Panc1 (cell line): ENCODE data around the gene SLC12A8. TPM values are rescaled to one million over a fixed set of nuclear protein-coding genes. Genes with fewer than 3 reads are reported as not detected.

ENCODE experiments used
- ATAC-seq: fragments of 200-7000 bp; cut with Tn5 transposase; 2 replicates; pipeline ENCODE4 v1.9.1; 2020; ENCODE audit warnings: mild to moderate bottlenecking, moderate library complexity
- BruUV-seq: library from RNA; stranded (reverse); fragments of 400-500 nt; replicated peaks from 2 replicates; lab custom pipeline; 2021; lab: Mats Ljungman, UMichigan
- CTCF ChIA-PET: fragments of 300-600 bp; sonication (Branson Sonifier 250); formaldehyde crosslinking; loops from one replicate; lab custom pipeline; 2022; ENCODE audit warnings: antibody characterized with exemption; lab: Charles Lee
- POLR2A ChIA-PET: fragments of 300-600 bp; sonication (Branson Sonifier 250); formaldehyde crosslinking; loops from one replicate; lab custom pipeline; 2022; ENCODE audit warnings: antibody characterized with exemption; lab: Charles Lee
- DNase-seq: peaks from one replicate; pipeline ENCODE4 v3.0.0-alpha.2; 2010; ENCODE audit warnings: low read depth, low spot score
- H3K27ac ChIP-seq: 2 replicates; pipeline ENCODE4 v1.5.1; 2011; ENCODE audit warnings: mild to moderate bottlenecking, low read length, inconsistent platforms
- H3K27me3 ChIP-seq: fragments of 200-500 bp; sonication (Bioruptor generic); 2 replicates; pipeline ENCODE4 v1.6.0; 2014; ENCODE audit warnings: low read length, inconsistent platforms; ENCODE audit not compliant: control insufficient read depth, insufficient read depth
- H3K36me3 ChIP-seq: fragments of 200-500 bp; sonication (Bioruptor generic); 2 replicates; pipeline ENCODE4 v1.5.1; 2014; ENCODE audit warnings: inconsistent platforms, mild to moderate bottlenecking, low read length, moderate library complexity; ENCODE audit not compliant: control insufficient read depth, insufficient read depth
- H3K4me1 ChIP-seq: 2 replicates; pipeline ENCODE4 v1.5.1; 2011; ENCODE audit warnings: inconsistent platforms, mild to moderate bottlenecking, low read length, moderate library complexity; ENCODE audit not compliant: control insufficient read depth, insufficient read depth
- H3K4me3 ChIP-seq, 2 experiments: 2 replicates each; pipeline ENCODE4 v1.5.1; 2011 to 2012; ENCODE audit warnings: low read depth in 2 of 2, low read length in 2 of 2, mild to moderate bottlenecking in 2 of 2, inconsistent platforms in 1 of 2, moderate library complexity in 1 of 2
- H3K9me3 ChIP-seq: fragments of 200-500 bp; sonication (Bioruptor generic); 2 replicates; pipeline ENCODE4 v1.5.1; 2014; ENCODE audit warnings: low read depth, mild to moderate bottlenecking, inconsistent platforms, low read length, moderate library complexity; ENCODE audit not compliant: control insufficient read depth, insufficient read depth
- CTCF ChIP-seq: fragments of 450-650 bp; IDR thresholded peaks from 2 replicates; pipeline ENCODE4 v1.5.1; 2017; ENCODE audit warnings: mild to moderate bottlenecking
- POLR2AphosphoS5 ChIP-seq: IDR thresholded peaks from 2 replicates; pipeline ENCODE4 v1.6.1; 2012; ENCODE audit warnings: mild to moderate bottlenecking, low read depth, low read length, moderate library complexity
- REST ChIP-seq, 2 experiments: IDR thresholded peaks; 2 replicates each; pipeline ENCODE4 v1.6.1; 2011 to 2012; ENCODE audit warnings: low read depth in 2 of 2, control low read depth in 1 of 2, low read length in 1 of 2, mild to moderate bottlenecking in 1 of 2, moderate library complexity in 1 of 2; ENCODE audit not compliant: insufficient read depth in 1 of 2
- SIN3A ChIP-seq: IDR thresholded peaks from 2 replicates; pipeline ENCODE4 v1.6.1; 2012; ENCODE audit warnings: low read depth, mild to moderate bottlenecking, low read length, moderate library complexity, borderline replicate concordance; ENCODE audit not compliant: insufficient read depth
- TCF7L2 ChIP-seq: IDR thresholded peaks from 2 replicates; pipeline ENCODE4 v1.6.1; 2011; ENCODE audit warnings: mild to moderate bottlenecking, low read depth, low read length, inconsistent platforms
- in situ Hi-C: cut with HindIII; loops from 2 replicates; pipeline ENCODE4 v1.10.0; 2016; ENCODE audit warnings: low sequenced_read_pairs, low pct_unique_long_range_greater_than_20kb
- intact Hi-C: fragments of 100-400 bp; cut with micrococcal nuclease; formaldehyde crosslinking; loops from one replicate; pipeline ENCODE4 v1.10.0; 2022; ENCODE audit not compliant: unreplicated experiment
- total RNA-seq: library from RNA; stranded (reverse); gene quantifications from one replicate; pipeline ENCODE4 v1.2.1, GENCODE V29; 2021; ENCODE audit not compliant: unreplicated experiment

The SLC12A8 gene
- total RNA-seq, 1 experiment from 2014 or later, result 7.0 TPM

GRCh38 chr3:125206934-125207333 lies 5.6 kb downstream of the SLC12A8 start:
- intact Hi-C loops (loop anchor here (10.0 kb wide), 1 partner anchor 212 kb away; no protein-coding TSS in a partner anchor), in situ Hi-C loops (no loop called here)
- no TSS peak for BruUV-seq
- Histone ChIP-seq H3K4me1 (no peaks in the 10 kb centered on the region), H3K27ac (no peak overlapping the region), H3K36me3 (no peaks in the 10 kb centered on the region), H3K9me3 (no peaks in the 10 kb centered on the region), H3K27me3 (no peaks in the 10 kb centered on the region), H3K4me3 (no peak overlapping the region)
- DNase-seq (no peak), ATAC-seq (no peak)
- CTCF ChIA-PET, result interaction anchor here (0.6 kb wide), 1 partner anchor 212 kb away, joined by 3 read pairs; no protein-coding TSS in a partner anchor
- TF ChIP-seq CTCF, result no peak
- no peak for TF ChIP-seq REST (IDR thresholded peaks at IDR 0.05; ENCODE audit: insufficient read depth in 1 of 2, low read depth in 2 of 2, low read length in 1 of 2)
- TF ChIP-seq POLR2AphosphoS5, result no peak
- TF ChIP-seq SIN3A, result no peak
- no peak for TF ChIP-seq TCF7L2
- POLR2A ChIA-PET, result no interaction called here

GRCh38 chr3:125203731-125204130 lies 8.8 kb downstream of the SLC12A8 start:
- no peak for ATAC-seq
- POLR2A ChIA-PET, result interaction anchor here (0.6 kb wide), 1 partner anchor 116 kb away, joined by 5 read pairs; no protein-coding TSS in a partner anchor

More at GRCh38 chr3:125203731-125204130, 8.8 kb downstream of the SLC12A8 start:
- intact Hi-C loops (loop anchor here (10.0 kb wide), 1 partner anchor 209 kb away; no protein-coding TSS in a partner anchor), in situ Hi-C loops (no loop called here)
- no peaks in the 10 kb centered on the region for H3K36me3 ChIP-seq
- BruUV-seq, result no TSS peak
- no peaks in the 10 kb centered on the region for H3K4me1 ChIP-seq
- H3K27me3 ChIP-seq, result no peaks in the 10 kb centered on the region
- CTCF ChIA-PET, result no interaction called here
- no peak for DNase-seq
- TF ChIP-seq SIN3A (no peak), REST (IDR thresholded peaks at IDR 0.05; ENCODE audit: insufficient read depth in 1 of 2, low read depth in 2 of 2, low read length in 1 of 2) (no peak), CTCF (no peak), TCF7L2 (no peak), POLR2AphosphoS5 (no peak)
- no peaks in the 10 kb centered on the region for H3K9me3 ChIP-seq
- H3K27ac ChIP-seq, result no peak overlapping the region
- H3K4me3 ChIP-seq, result no peak overlapping the region
